SH-SY5Y (cell line): Measurements from ENCODE around the gene CDC42SE2.

Experiments
- GATA2 ChIP-seq: IDR thresholded peaks from 2 replicates; pipeline ENCODE4 v1.6.1; 2011; ENCODE audit warnings: mild to moderate bottlenecking, low read depth, low read length
- GATA3 ChIP-seq: IDR thresholded peaks from 2 replicates; pipeline ENCODE4 v1.6.1; 2011; ENCODE audit warnings: low read depth, mild to moderate bottlenecking, low read length, moderate library complexity

GRCh38 chr5:131393498-131393968 lies 129.7 kb downstream of the CDC42SE2 start:
- TF ChIP-seq GATA2 = no peak
- no peak for TF ChIP-seq GATA3
